ENCODE measurements around the gene POLE3. TPM values are rescaled to one million over a fixed set of nuclear protein-coding genes. Genes with fewer than 3 reads are reported as not detected.

The POLE3 gene
- total RNA-seq, 5 donors from 2014 or later (not counting 1 experiment from before 2014, with no cell fraction given): 47.2 to 59.1 (median 50.6) TPM

- no peak overlapping the region for H3K4me3 ChIP-seq (ENCODE audit: control insufficient read depth in 1 of 2, extremely low read depth in 1 of 2, low read length in 1 of 2)
- no peaks in the 10 kb centered on the region for H3K4me1 ChIP-seq (ENCODE audit: control insufficient read depth in 1 of 2, extremely low read depth in 1 of 2, insufficient read depth in 2 of 2, low read length in 2 of 2)
- WGBS (ENCODE audit: insufficient coverage): 100% methylated on average over 2 of the region's 7 CpGs
- POLR2A ChIA-PET: interaction anchor here in 1 of 2 donors (0.6 to 0.7 kb wide), 2 partner anchors 8 to 63 kb away, joined by 3 to 9 read pairs; partner anchors contain the start of gene ALAD
- no peaks in the 10 kb centered on the region for H3K9me3 ChIP-seq
- ATAC-seq (replicated peaks in 1 of 4) (no peak), DNase-seq (no peak)
- Mint-ChIP-seq H3K4me1 (peaks cover 5 to 12% (median 10%) of the 10 kb centered on the region in 3 donors), H3K9me3 (no peaks in the 10 kb centered on the region), H3K27ac (no peak overlapping the region), H3K4me3 (no peak overlapping the region), H3K27me3 (no peaks in the 10 kb centered on the region), H3K36me3 (peaks cover 46% of the 10 kb centered on the region)
- peaks cover 10 to 41% of the 10 kb centered on the region in 2 donors for H3K36me3 ChIP-seq (ENCODE audit: control insufficient read depth in 2 of 2, extremely low read depth in 1 of 2, insufficient read depth in 1 of 2, low read length in 1 of 2)
- no peak overlapping the region for H3K27ac ChIP-seq (ENCODE audit: low read length)
- no peaks in the 10 kb centered on the region for H3K27me3 ChIP-seq (replicated peaks in 1 of 2; ENCODE audit: control insufficient read depth in 2 of 2, extremely low read depth in 1 of 2, insufficient read depth in 2 of 2, low read length in 1 of 2)
- CTCF ChIA-PET: interaction anchor here in 1 of 2 donors (0.5 kb wide), 1 partner anchor 268 kb away, joined by 3 read pairs; no protein-coding TSS in a partner anchor
These were observed 17.2 kb downstream of the POLE3 start for GRCh38 chr9:113393281-113393680.

GRCh38 chr9:113391917-113392316, 18.6 kb downstream of the POLE3 start:
- Histone ChIP-seq H3K4me1 (ENCODE audit: control insufficient read depth in 1 of 2, extremely low read depth in 1 of 2, insufficient read depth in 2 of 2, low read length in 2 of 2) (no peaks in the 10 kb centered on the region), H3K36me3 (ENCODE audit: control insufficient read depth in 2 of 2, extremely low read depth in 1 of 2, insufficient read depth in 1 of 2, low read length in 1 of 2) (peaks cover 23 to 54% of the 10 kb centered on the region in 2 donors), H3K27ac (ENCODE audit: low read length) (no peak overlapping the region), H3K27me3 (replicated peaks in 1 of 2; ENCODE audit: control insufficient read depth in 2 of 2, extremely low read depth in 1 of 2, insufficient read depth in 2 of 2, low read length in 1 of 2) (no peaks in the 10 kb centered on the region), H3K9me3 (no peaks in the 10 kb centered on the region), H3K4me3 (ENCODE audit: control insufficient read depth in 1 of 2, extremely low read depth in 1 of 2, low read length in 1 of 2) (no peak overlapping the region)
- CTCF ChIA-PET: interaction anchor here in 1 of 2 donors (0.6 kb wide), 1 partner anchor 119 kb away, joined by 3 read pairs; no protein-coding TSS in a partner anchor
- Mint-ChIP-seq H3K27me3 (no peaks in the 10 kb centered on the region), H3K4me1 (peaks cover 5 to 10% (median 7%) of the 10 kb centered on the region in 3 donors), H3K36me3 (peaks cover 60% of the 10 kb centered on the region), H3K4me3 (no peak overlapping the region), H3K27ac (no peak overlapping the region), H3K9me3 (no peaks in the 10 kb centered on the region)
- no peak for ATAC-seq (replicated peaks in 1 of 4)
- DNase-seq: no peak
- POLR2A ChIA-PET: interaction anchor here in 1 of 2 donors (0.6 kb wide), 1 partner anchor 141 kb away, joined by 5 read pairs; no protein-coding TSS in a partner anchor
- WGBS (ENCODE audit: insufficient coverage): 100% methylated on average over 2 of the region's 7 CpGs

GRCh38 chr9:113390192-113390960, 20.1 kb downstream of the POLE3 start:
- H3K27ac Mint-ChIP-seq: no peak overlapping the region
- H3K4me1 Mint-ChIP-seq: peaks cover under 1 to 3% (median under 1%) of the 10 kb centered on the region in 3 donors
- Histone ChIP-seq H3K4me1 (ENCODE audit: control insufficient read depth in 1 of 2, extremely low read depth in 1 of 2, insufficient read depth in 2 of 2, low read length in 2 of 2) (no peaks in the 10 kb centered on the region), H3K9me3 (no peaks in the 10 kb centered on the region), H3K27ac (ENCODE audit: low read length) (no peak overlapping the region), H3K36me3 (ENCODE audit: control insufficient read depth in 2 of 2, extremely low read depth in 1 of 2, insufficient read depth in 1 of 2, low read length in 1 of 2) (peaks cover 25 to 55% of the 10 kb centered on the region in 2 donors), H3K27me3 (replicated peaks in 1 of 2; ENCODE audit: control insufficient read depth in 2 of 2, extremely low read depth in 1 of 2, insufficient read depth in 2 of 2, low read length in 1 of 2) (no peaks in the 10 kb centered on the region), H3K4me3 (ENCODE audit: control insufficient read depth in 1 of 2, extremely low read depth in 1 of 2, low read length in 1 of 2) (no peak overlapping the region)
- H3K9me3 Mint-ChIP-seq: no peaks in the 10 kb centered on the region
- ChIA-PET CTCF (interaction anchor here in 1 of 2 donors (0.5 kb wide), 1 partner anchor 239 kb away, joined by 3 read pairs; no protein-coding TSS in a partner anchor), POLR2A (interaction anchor here in 1 of 2 donors (0.6 kb wide), 1 partner anchor 134 kb away, joined by 4 read pairs; no protein-coding TSS in a partner anchor)
- peaks cover 61% of the 10 kb centered on the region for H3K36me3 Mint-ChIP-seq
- H3K27me3 Mint-ChIP-seq: no peaks in the 10 kb centered on the region
- no peak overlapping the region for H3K4me3 Mint-ChIP-seq
- DNase-seq (no peak), ATAC-seq (replicated peaks in 1 of 4) (no peak)
- 94% methylated on average over 11 of the region's 17 CpGs for WGBS (ENCODE audit: insufficient coverage)

GRCh38 chr9:113389451-113389850, 21.0 kb downstream of the POLE3 start:
- ChIA-PET CTCF (no interaction called here), POLR2A (no interaction called here)
- Mint-ChIP-seq H3K27me3 (no peaks in the 10 kb centered on the region), H3K4me1 (no peaks in the 10 kb centered on the region), H3K36me3 (peaks cover 56% of the 10 kb centered on the region), H3K4me3 (no peak overlapping the region), H3K27ac (no peak overlapping the region), H3K9me3 (no peaks in the 10 kb centered on the region)
- 98% methylated on average over 6 of the region's 11 CpGs for WGBS (ENCODE audit: insufficient coverage)
- DNase-seq: no peak
- H3K36me3 ChIP-seq (ENCODE audit: control insufficient read depth in 2 of 2, extremely low read depth in 1 of 2, insufficient read depth in 1 of 2, low read length in 1 of 2): peaks cover 25 to 55% of the 10 kb centered on the region in 2 donors
- no peak for ATAC-seq (replicated peaks in 1 of 4)
- H3K27me3 ChIP-seq (replicated peaks in 1 of 2; ENCODE audit: control insufficient read depth in 2 of 2, extremely low read depth in 1 of 2, insufficient read depth in 2 of 2, low read length in 1 of 2): no peaks in the 10 kb centered on the region
- H3K9me3 ChIP-seq: no peaks in the 10 kb centered on the region
- no peaks in the 10 kb centered on the region for H3K4me1 ChIP-seq (ENCODE audit: control insufficient read depth in 1 of 2, extremely low read depth in 1 of 2, insufficient read depth in 2 of 2, low read length in 2 of 2)
- H3K27ac ChIP-seq (ENCODE audit: low read length): no peak overlapping the region
- no peak overlapping the region for H3K4me3 ChIP-seq (ENCODE audit: control insufficient read depth in 1 of 2, extremely low read depth in 1 of 2, low read length in 1 of 2)

GRCh38 chr9:113388833-113389232, 21.6 kb downstream of the POLE3 start:
- CTCF ChIA-PET: no interaction called here

GRCh38 chr9:113387560-113388230, 22.8 kb downstream of the POLE3 start:
- Histone ChIP-seq H3K4me1 (ENCODE audit: control insufficient read depth in 1 of 2, extremely low read depth in 1 of 2, insufficient read depth in 2 of 2, low read length in 2 of 2) (no peaks in the 10 kb centered on the region), H3K36me3 (ENCODE audit: control insufficient read depth in 2 of 2, extremely low read depth in 1 of 2, insufficient read depth in 1 of 2, low read length in 1 of 2) (peaks cover 25 to 54% of the 10 kb centered on the region in 2 donors), H3K27ac (ENCODE audit: low read length) (no peak overlapping the region), H3K9me3 (no peaks in the 10 kb centered on the region), H3K4me3 (ENCODE audit: control insufficient read depth in 1 of 2, extremely low read depth in 1 of 2, low read length in 1 of 2) (no peak overlapping the region), H3K27me3 (replicated peaks in 1 of 2; ENCODE audit: control insufficient read depth in 2 of 2, extremely low read depth in 1 of 2, insufficient read depth in 2 of 2, low read length in 1 of 2) (no peaks in the 10 kb centered on the region)
- Mint-ChIP-seq H3K27me3 (no peaks in the 10 kb centered on the region), H3K4me1 (no peaks in the 10 kb centered on the region), H3K27ac (no peak overlapping the region), H3K4me3 (no peak overlapping the region), H3K9me3 (no peaks in the 10 kb centered on the region), H3K36me3 (peaks cover 47% of the 10 kb centered on the region)
- ATAC-seq (replicated peaks in 1 of 4): no peak
- CTCF ChIA-PET: no interaction called here
- no peak for DNase-seq
- 94% methylated on average over 8 of the region's 9 CpGs for WGBS (ENCODE audit: insufficient coverage)
- POLR2A ChIA-PET: interaction anchor here in 1 of 2 donors (0.7 kb wide), 1 partner anchor 93 kb away, joined by 3 read pairs; no protein-coding TSS in a partner anchor

More at GRCh38 chr9:113388833-113389232, 21.6 kb downstream of the POLE3 start:
- Mint-ChIP-seq H3K27me3 (no peaks in the 10 kb centered on the region), H3K9me3 (no peaks in the 10 kb centered on the region), H3K4me3 (no peak overlapping the region), H3K4me1 (no peaks in the 10 kb centered on the region), H3K36me3 (peaks cover 56% of the 10 kb centered on the region), H3K27ac (no peak overlapping the region)
- DNase-seq (no peak), ATAC-seq (replicated peaks in 1 of 4) (no peak)
- H3K27ac ChIP-seq (ENCODE audit: low read length): no peak overlapping the region
- no peaks in the 10 kb centered on the region for H3K27me3 ChIP-seq (replicated peaks in 1 of 2; ENCODE audit: control insufficient read depth in 2 of 2, extremely low read depth in 1 of 2, insufficient read depth in 2 of 2, low read length in 1 of 2)
- POLR2A ChIA-PET: no interaction called here
- no peaks in the 10 kb centered on the region for H3K9me3 ChIP-seq
- no peaks in the 10 kb centered on the region for H3K4me1 ChIP-seq (ENCODE audit: control insufficient read depth in 1 of 2, extremely low read depth in 1 of 2, insufficient read depth in 2 of 2, low read length in 2 of 2)
- WGBS (ENCODE audit: insufficient coverage): 98% methylated on average over 8 of the region's 13 CpGs
- H3K4me3 ChIP-seq (ENCODE audit: control insufficient read depth in 1 of 2, extremely low read depth in 1 of 2, low read length in 1 of 2): no peak overlapping the region
- peaks cover 25 to 55% of the 10 kb centered on the region in 2 donors for H3K36me3 ChIP-seq (ENCODE audit: control insufficient read depth in 2 of 2, extremely low read depth in 1 of 2, insufficient read depth in 1 of 2, low read length in 1 of 2)

Data from T-cell (primary cell).